NCI-H2107 treated with DMSO at 0.1 percent for 48 hours (cell line): ENCODE measurements around the gene ZCCHC24.
"Not testable (repeated sequence)": the region's sequence is repeated elsewhere in the genome, so short reads cannot be mapped to it uniquely, and the experiment has no call there.

Source experiments
- DNase-seq: peaks from one replicate; lab custom pipeline; 2025; ENCODE audit not compliant: unreplicated experiment; lab: John Stamatoyannopoulos, UW

Gene ZCCHC24

DNA sequence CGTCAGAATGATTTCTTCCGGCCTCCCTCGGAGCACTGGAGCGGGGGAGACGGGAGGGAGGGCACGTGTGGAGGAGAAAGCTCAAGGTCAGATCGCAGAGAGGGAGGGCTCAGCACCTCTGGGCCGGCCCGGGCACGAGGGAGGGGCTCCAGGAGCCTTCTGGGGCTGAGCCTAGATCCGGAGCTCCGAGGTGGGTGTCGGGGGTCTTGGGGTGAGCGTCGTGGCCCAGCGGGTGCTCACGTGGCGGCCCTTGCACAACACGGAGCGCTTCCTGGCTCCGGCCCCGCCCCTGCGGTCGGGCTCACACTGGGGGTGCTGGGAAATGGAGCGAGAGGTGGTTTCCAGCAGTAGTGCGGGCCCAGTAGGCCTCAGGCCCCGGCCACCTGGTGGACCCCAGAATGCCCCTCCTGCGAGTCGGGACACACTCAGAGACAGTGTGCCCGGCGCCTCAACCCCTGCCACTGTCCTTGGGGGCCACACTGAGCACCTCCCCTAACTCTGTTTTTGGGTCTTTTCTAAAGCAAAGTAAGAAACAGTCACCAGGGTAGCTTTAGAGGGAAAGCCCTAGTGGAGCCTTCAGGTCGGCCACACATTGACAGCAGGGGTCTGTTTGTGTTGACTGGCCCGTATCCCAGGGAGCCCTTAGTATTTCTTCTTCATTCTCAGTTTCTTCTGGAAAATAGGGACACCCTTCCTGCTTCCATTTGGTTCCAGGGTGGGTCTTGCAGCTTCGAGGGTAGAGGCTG is 97.4 kb downstream of the ZCCHC24 start:
- DNase-seq = peak; percentile 1

DNA sequence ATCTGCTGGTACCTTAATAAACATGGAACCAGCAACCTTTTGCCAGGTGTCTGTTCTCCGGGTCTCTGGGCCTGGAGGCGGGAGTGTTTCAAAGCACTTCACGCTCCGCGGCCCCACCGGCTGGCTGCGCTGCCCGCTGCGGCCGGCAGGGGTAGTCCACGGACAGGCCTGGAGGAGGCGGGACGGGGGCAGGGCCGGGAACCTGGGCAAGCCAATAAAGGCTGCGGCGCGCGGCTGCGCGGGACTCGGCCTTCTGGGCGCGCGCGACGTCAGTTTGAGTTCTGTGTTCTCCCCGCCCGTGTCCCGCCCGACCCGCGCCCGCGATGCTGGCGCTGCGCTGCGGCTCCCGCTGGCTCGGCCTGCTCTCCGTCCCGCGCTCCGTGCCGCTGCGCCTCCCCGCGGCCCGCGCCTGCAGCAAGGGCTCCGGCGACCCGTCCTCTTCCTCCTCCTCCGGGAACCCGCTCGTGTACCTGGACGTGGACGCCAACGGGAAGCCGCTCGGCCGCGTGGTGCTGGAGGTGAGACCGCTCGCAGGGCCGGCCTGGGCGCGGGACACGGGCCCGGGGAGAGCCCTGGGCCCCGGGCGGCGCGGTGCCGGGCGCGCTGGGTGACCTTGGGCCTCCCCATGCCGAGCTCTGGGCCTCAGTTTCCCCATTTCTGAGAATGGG is 98.1 kb downstream of the ZCCHC24 start, which contains the start of gene PPIF:
TSS of gene PPIF (plus strand) at position 244 of the 668 bp plus-strand sequence. CDS start at position 324, 80 bp downstream.
- peak; percentile 54 for DNase-seq

GRCh38 chr10:79346388-79347225 is 98.8 kb downstream of the ZCCHC24 start:
- no peak for DNase-seq

- DNase-seq = no peak
Observed at GRCh38 chr10:79346012-79346340, 99.4 kb downstream of the ZCCHC24 start.

- DNase-seq = no peak
Observed at GRCh38 chr10:79345241-79346011, 100.0 kb downstream of the ZCCHC24 start.

DNA sequence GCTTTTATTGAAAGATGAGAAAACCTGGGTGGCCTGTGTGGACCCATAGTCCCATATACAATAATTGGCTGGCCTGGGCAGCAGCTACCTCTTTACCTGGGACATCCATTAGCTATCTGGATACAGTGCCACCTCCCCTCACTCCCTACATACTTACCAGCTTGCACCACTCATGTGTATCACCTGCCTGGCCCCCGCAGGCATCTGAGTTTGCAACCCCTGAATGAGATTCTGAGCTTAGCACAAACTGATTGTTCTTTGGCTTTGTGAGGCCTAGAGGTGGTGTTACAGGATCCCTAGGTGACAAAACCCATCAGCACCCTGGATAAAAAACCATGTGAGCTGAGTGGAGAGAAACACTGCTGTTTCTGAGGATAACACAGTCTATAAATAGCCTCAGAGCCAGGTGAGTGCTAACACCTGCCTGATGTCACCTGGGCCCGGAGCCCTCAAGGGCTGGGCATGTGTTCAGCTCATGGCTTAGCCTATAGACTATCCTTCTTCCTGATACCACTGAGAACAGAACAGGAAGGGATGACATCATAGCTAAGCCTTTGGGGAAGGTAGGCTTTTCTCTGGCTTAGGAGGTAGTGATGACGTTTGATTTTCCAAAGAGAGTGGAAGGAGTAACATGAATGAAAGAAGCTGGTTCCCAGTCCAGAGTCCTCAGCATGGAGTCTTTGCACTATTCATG is 100.8 kb downstream of the ZCCHC24 start:
- DNase-seq = peak; percentile 93

DNA sequence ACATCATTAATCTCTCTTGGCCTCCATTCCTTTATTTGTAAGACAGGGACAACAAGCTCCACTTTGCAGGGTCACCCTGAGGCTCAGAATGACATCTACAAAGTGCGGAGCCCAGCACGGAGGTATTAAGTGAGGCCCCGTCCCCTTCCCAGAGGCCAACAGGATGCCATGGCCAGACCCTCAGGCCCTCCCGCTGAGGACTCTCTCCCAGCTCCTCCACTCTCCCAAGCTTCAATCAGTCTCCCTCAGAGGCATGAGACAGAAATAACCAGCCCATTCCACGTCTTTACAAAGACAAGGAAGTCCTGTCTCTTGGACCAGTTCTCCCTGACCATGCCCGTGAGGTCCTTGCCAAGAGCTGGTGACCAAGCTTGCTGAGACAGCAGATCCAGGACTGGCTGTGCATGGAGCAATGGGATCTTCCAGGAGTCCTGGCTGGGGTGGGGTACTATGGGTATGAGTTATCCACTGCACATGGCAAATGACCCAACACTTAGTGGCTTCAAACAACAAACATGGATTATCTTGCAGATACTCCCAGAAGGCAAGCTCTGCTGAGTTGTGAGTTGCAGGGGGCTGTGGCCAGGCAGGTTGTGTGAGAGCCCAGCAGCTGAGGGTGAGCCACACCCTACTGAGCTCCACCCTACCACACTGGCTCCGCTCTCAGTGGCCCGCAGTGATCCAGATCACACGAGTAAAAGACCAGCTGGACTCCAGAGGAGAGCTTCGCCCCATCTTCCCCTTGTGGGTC is 102.4 kb downstream of the ZCCHC24 start:
- no peak for DNase-seq

DNA sequence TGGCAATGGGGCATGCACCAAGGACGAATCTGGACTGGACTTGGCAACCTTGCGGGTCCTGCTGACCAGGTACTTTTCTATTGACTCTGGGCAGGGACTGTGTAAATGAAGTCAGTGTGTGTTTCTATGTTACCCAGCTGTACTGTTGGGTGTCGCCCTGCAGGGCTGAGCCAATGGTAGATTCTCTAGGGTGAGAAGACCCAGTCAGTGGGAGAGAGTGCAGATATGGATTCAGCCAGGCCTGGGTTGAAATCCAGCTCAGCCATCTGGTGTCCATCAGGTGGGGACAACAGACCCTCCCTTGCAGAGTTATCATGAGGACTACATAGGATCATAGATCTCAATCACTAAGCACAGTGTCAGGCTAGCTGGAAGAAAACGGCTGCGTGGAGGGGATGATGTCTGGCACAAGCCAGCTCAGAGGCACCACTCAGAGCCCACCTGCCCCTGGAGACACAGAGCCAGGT is 103.1 kb downstream of the ZCCHC24 start:
- DNase-seq = no peak

- no peak for DNase-seq
Observed at GRCh38 chr10:79340646-79341244, 104.7 kb downstream of the ZCCHC24 start.

DNA sequence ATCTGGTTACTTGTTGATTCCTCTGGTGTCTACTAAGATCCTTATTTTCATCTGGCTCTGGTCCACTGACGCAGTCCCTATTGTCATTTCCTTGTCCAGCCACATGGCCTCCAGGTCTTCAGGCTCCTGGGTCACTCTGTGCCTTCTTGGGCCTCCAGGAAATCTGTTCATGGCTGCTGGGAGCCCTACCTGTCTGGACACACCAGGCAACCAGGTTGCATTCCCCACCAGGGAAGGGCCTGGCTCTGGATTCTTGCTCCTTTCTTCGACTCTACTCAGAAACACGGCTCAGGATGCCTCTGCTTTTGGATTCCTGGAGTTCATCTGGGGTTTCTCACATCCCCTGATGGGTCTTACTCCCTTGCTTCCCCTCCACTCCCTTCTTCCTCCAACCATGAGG is 106.2 kb downstream of the ZCCHC24 start:
- DNase-seq = no peak

GRCh38 chr10:79337783-79338469 is 107.5 kb downstream of the ZCCHC24 start:
- DNase-seq = not testable (repeated sequence)

DNA sequence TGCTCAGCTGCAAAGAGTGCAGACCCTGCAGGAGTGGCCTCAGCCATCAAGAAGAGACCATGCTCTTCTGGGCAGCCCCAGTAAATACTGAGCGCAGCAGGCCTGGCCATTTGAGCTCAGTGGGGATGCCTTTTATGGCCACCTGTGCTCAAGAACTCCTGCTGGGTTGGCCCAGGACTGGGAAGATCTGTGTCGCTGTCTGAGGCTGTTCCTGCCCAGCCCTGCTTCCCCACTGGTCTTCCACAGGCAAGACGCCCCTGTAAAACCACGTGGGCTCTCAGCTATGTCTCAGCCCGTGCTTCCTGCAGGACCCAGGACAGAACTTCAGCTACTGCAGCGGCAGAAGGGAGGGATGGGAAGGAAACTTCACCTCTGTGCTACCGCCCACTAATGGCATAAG is 108.7 kb downstream of the ZCCHC24 start:
- no peak for DNase-seq

GRCh38 chr10:79336276-79336675 is 109.1 kb downstream of the ZCCHC24 start:
- no peak for DNase-seq

- DNase-seq = no peak
Observed at GRCh38 chr10:79335470-79336235, 109.8 kb downstream of the ZCCHC24 start.

DNA sequence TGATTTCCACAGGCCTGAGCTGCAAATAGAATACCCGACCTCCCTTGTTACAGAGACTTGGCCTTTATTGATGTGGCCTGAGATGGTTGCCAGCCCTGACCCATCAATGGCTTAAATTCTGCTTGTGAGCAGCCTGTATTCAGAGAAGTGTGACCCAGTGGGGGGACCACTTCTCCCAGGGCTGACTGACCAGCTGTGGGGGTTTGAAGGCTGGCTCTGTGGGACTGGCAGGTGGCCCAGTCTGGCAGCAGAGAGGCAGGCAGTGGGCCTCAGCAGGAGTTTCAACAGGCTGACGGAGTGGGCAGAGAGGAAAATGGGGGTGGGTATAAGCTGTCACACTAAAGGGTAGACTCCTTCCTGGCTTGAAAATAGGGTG is 110.3 kb downstream of the ZCCHC24 start:
- no peak for DNase-seq

GRCh38 chr10:79334573-79334972 is 110.9 kb downstream of the ZCCHC24 start:
- DNase-seq = no peak

DNA sequence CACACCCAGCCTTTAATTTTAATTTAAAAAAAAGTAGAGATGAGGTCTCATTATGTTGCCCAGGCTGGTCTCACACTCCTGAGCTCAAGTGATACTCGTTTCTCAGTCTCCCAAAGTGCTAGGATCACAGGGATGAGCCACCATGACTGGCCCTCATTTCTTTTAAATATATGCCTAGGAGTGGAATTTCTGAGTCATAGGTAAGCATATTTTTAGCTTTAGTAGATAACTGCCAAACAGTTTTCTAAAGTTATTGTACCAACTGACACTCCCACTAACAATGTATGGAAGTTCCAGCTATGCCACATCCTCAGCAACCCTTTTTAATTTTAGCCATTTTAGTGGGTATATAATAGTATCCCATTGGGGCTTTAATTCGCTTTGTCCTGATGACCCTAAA is 111.9 kb downstream of the ZCCHC24 start:
- no peak for DNase-seq
